AG08396 (cell line): ENCODE results near the gene KCNJ9.
"Not testable (repeated sequence)": the region's sequence is repeated elsewhere in the genome, so short reads cannot be mapped to it uniquely, and the experiment has no call there.

Experiments
- DNase-seq: peaks from one replicate; pipeline ENCODE4 v3.0.0; 2012; ENCODE audit warnings: low spot score, mixed read lengths

Gene KCNJ9

DNA sequence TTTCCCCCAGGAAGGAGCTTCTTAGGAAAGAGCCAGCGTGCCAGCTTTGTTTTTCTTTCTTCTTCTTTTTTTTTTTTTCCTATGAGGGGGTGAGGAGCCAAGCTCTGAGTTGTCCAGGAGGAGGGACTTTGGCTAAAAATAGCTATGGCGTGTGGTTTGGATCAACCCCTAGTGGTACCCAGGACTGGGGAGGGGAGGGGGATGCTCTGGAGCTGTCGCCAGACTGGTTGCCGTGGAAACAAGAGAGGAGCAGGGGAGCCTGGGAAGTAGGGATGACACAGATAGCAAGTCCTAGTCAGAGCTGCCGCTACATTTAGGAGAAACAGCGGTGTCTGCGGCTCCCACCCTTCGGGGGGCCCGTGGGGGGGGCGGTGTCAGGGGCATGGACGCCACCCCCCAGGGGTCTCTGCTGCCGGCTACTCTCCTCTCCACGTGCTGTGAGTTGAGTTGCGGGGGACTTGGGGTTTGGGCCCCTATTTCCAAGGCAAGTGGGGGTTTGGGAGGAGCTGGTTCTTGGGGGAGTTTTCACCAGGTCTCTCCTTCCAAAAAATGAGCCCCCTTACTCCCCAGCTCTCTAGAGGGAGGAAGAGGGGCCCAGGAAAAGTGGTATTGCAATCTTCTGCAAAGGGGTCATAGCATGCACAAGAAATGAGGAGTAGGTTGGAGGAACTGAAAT lies at the start of gene KCNJ9:
Gene KCNJ9, plus strand, starts transcription at position 278 of the 676 bp plus-strand sequence. CDS start 2,493 bp downstream, outside the sequence.
- DNase-seq = peak; percentile 59

- DNase-seq = no peak
These were observed 49.0 kb upstream of the KCNJ9 start for GRCh38 chr1:160032165-160032820.

GRCh38 chr1:160040476-160040875 lies 40.9 kb upstream of the KCNJ9 start:
- no peak for DNase-seq

DNA sequence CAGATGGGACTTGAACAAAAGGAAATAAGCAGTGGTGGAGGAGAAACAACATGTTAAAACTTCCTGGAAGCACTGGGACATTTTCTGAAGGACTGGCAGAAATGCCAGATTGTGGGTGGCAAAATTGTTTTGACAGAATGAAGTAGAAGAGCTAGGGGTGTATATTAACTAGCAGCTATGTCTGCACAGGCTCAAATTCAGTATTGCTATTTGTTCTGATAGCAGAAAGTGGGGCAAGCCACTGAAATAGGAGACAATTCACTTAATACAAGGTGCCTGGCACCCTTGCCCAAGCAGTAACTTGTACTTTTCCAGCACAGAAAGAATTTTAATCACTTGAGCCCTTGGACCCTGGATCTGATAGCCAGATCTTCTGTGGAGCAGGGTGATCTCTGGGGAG lies 37.8 kb upstream of the KCNJ9 start:
- no peak for DNase-seq

GRCh38 chr1:160045653-160046052 lies 35.7 kb upstream of the KCNJ9 start:
- DNase-seq = no peak

GRCh38 chr1:160046494-160047110 lies 34.7 kb upstream of the KCNJ9 start:
- peak; percentile 74 for DNase-seq

- DNase-seq = no peak
These were observed 34.0 kb upstream of the KCNJ9 start for GRCh38 chr1:160047111-160047991.

GRCh38 chr1:160048335-160048734 lies 33.0 kb upstream of the KCNJ9 start:
- DNase-seq = no peak

- no peak for DNase-seq
These were observed 32.2 kb upstream of the KCNJ9 start for GRCh38 chr1:160049101-160049500.

DNA sequence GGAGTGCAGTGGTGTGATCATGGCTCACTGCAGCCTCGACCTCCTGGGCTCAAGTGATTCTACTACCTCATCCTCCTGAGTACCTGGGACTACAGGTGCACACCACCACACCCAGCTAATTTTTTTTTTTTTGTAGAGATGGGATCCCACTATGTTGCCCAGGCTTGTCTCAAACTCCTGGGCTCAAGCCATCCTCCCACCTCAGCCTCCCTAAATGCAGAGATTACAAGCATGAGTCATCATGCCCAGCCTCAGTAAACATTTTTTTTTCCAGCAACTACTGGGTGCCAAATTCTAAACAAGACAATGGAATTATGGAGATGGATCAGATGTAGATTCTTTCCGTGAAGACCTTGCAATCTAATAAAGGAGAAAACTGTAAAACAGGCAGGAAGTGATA lies 31.2 kb upstream of the KCNJ9 start:
- not testable (repeated sequence) for DNase-seq

GRCh38 chr1:160050619-160051018 lies 30.7 kb upstream of the KCNJ9 start:
- DNase-seq = no peak

GRCh38 chr1:160052936-160053335 lies 28.4 kb upstream of the KCNJ9 start:
- DNase-seq = no peak

DNA sequence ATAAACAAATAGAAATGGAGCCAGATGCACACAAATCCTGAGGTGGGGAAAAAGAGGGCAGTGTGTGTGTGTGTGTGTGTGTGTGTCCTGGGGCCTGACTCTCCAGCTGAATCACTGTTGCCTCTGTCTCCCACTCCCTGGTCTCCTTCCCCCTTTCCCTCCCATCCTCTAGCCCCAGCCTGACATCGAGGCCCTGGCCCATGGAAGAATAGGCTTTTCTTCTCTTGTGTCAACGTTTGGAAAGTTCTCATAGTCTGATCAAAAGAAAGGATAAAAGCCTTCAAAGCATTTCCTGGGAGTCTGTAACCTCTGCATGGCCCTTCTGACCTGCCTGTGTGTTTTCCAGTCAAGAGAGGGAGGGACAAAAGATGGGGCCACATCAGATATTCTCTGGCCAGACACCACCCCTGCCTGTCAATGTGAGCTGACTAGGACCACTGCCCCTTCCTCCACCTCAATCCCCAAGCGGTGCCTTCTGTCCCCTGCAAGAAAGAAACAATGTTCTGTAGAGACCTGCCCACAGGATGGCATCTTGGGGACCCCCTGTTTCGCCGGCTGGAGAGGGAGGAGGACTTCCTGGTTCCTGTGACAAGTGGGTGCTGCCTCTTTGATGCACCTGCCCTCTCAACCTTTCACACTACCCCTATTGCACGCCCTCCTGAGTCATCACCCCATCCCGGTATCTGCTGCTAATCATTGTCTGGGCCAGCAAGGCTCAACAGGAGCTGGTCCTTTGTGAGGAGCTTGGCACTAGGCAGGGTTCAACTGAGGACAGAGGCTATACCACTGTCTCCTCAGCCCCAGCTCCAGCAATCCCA lies 27.6 kb upstream of the KCNJ9 start:
- no peak for DNase-seq

GRCh38 chr1:160056648-160057169 lies 24.6 kb upstream of the KCNJ9 start:
- no peak for DNase-seq

GRCh38 chr1:160058087-160058486 lies 23.3 kb upstream of the KCNJ9 start:
- DNase-seq = no peak

- DNase-seq = no peak
These were observed 19.7 kb upstream of the KCNJ9 start for GRCh38 chr1:160061369-160062229.

DNA sequence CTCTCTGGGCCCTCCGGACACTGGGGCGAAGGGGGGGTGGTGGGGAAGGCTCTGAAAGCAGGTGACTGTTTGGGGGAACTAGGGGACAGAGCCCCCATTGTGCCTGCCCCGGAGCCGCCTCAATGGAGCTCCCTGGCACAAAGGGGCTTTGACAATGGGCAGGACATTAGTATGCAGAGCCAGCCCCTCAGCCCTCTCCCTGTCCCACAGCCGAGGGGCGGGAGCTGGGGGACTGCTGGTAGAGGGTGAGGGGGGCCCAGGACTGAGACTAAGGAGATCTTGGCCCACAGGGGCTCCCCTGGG lies 19.2 kb upstream of the KCNJ9 start:
- DNase-seq = no peak

DNA sequence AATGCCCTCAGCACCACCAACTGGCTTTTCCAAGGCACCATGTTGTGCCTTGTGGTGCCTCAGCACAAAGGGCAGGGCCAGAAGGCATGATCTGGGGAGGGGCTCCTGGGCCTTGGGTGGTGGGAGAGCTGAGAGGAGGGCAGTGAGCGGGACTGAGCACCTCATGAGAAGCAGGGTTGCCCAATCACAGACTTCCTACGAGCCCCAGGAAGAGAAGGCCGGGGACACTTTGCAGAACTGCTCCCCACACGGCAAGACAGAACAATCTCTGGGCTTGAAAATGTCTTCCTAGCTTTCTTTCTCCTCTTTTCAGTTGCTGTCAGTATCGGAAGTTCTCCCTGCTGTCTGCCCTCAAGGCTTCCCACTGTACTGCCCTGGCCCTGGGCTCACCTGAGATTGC lies 18.2 kb upstream of the KCNJ9 start:
- no peak for DNase-seq

- DNase-seq = no peak
These were observed 17.2 kb upstream of the KCNJ9 start for GRCh38 chr1:160064164-160064563.

GRCh38 chr1:160064746-160065145 lies 16.6 kb upstream of the KCNJ9 start:
- DNase-seq = no peak
